ENCODE measurements around the gene RASSF3.
"Not testable (repeated sequence)": the region's sequence is repeated elsewhere in the genome, so short reads cannot be mapped to it uniquely, and the experiment has no call there.

The RASSF3 gene

GRCh38 chr12:64672925-64673409 is 62.7 kb downstream of the RASSF3 start:
- peak; percentile 61 for DNase-seq

GRCh38 chr12:64673490-64674169 is 63.3 kb downstream of the RASSF3 start:
- DNase-seq: peak; percentile 77

- no peak for DNase-seq
Observed at GRCh38 chr12:64674367-64674922, 64.2 kb downstream of the RASSF3 start.

DNA sequence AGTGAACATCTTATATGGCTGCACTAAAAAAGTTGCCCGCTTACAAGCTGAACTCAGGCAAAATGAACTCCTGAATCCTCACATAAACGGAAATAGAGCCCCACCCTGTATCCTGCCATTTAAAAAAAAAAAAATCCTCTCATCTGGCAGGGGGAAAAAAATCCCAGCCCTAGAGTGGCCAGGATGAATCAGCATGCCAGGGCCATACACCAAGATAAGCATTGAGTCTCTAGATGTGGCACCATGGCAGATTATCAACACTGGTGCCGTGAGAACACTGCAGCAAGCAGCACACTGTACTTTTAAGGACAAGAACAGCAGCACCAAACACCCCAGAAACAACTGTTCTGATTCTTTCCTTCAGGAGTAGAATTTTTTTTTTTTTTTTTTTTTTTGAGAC is 65.5 kb downstream of the RASSF3 start:
- no peak for DNase-seq

- no peak for DNase-seq
Observed at GRCh38 chr12:64678248-64678647, 68.0 kb downstream of the RASSF3 start.

DNA sequence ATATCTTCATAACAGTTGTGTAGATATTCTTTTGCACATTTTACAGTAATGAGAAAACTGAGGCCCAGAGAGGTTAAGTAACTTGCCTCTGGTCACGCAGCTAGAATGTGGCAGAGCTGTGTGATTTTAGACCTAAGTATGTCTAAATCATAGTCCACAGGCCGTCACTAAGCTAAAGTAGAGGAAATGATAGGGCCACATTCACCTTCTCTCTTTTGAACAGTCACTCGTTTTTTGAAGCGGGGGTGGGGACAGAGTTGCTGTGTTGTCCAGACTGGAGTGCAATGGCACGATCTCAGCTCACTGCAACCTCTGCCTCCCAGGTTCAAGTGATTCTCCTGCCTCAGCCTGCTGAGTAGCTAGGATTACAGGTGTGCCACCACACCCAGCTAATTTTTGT is 68.5 kb downstream of the RASSF3 start:
- DNase-seq: no peak

- DNase-seq: peak; percentile 42
Observed at GRCh38 chr12:64679487-64680001, 69.2 kb downstream of the RASSF3 start.

DNA sequence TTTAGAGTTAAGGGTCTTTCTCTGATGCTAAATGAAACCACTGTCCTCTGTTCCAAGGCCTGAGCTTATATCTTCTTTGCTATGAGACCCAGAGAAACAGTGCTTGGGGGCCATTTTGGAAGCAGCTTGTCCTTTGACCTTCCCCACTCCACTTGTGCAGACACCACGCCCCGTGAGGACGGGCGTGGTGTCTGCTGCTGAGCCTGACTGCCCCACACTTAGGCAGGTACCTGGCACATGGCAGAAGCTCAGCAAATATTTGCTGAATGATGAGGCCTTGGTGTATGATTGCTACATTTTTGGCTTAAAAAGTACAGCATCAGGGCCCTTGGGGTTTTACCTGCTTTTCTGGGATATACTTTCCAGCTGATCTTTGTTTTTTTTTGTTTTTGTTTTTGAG is 69.9 kb downstream of the RASSF3 start:
- no peak for DNase-seq

DNA sequence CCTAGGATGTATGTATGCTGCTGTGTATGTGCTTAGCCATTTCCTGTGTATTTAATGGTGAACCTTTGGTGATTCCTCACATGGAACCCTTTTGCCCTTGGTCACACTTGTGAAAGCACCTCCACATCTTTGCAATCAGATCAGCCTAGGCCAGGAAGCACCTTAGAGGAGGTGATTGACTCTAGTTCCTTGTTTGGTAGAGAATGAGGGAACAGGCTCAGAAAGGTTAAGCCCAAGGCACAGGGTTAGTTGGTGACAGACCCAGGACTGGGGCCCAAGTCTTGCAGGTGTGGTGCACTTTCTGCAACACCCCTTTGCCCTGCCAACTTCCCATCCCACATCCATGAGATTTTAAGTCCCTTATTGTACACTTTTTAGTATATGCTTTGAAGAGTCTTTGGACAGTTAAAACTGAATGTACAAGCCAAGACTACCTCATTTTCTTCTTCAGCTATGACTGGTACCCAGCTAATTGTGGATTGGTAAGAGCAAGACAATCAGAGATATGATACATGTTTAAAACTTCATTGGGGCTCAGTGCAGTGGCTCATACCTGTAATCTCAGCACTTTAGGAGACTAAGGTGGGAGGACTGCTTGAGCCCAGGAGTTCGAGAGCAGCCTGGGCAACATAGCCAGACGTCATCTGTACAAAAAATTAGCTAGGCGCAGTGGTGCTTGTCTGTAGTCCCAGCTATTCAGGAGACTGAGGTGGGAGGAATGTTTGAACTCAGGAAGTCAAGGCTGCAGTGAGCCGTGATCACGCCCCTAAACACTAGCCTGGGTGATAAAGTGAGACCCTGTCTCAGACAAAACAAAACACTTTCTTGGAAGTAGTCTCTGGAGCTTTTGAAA is 71.1 kb downstream of the RASSF3 start:
- DNase-seq: no peak

- DNase-seq: peak; percentile 53
Observed at GRCh38 chr12:64682572-64683277, 72.4 kb downstream of the RASSF3 start.

DNA sequence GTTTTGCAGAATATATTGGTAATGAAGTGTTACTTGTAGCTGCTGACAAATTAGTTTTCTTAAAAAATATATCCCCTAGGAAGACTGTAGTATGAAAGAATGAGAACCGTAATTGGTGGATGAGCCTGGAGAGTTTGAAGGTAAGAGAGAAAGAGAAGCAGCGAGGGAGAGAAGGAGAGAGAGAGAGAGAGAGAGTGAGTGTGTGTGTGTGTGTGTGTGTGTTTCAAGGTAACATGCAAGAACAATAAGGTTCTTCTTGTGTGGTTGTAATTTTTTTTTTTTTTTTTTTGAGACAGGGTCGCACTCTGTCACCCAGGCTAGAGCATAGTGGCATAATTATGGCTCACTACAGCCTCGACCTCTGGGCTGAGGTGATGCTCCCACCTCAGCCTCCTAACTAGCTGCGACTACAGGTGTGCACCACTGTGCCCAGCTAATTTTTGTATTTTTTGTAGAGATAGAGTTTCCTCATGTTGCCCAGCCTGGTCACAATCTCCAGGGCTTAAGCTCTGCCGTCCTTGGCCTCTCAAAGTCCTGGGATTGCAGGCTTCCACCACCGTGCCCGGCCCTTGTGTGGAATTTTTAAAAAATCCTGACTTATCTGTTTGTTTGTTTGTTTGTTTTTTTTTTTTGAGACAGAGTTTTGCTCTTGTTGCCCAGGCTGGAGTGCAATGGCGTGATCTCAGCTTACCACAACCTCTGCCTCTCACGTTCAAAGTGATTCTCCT is 73.7 kb downstream of the RASSF3 start:
- no peak for DNase-seq

DNA sequence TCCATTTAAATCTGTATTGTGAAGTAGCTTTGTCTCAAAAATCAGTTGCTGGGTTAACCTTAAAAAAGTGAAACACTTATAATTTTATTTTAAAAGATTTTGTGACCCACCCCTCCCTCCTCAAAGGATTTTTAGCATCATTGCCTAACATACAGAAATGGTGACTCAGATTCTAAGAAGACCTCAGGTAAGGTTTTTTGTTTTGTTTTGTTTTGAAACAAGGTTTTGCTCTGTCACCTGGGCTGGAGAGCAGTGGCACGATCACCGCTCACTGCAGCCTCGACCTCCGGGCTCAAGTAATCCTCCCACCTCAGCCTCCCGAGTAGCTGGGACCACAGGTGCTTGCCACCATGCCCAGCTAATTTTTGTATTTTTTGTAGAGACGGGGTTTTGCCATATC is 74.8 kb downstream of the RASSF3 start:
- DNase-seq: no peak

- no peak for DNase-seq
Observed at GRCh38 chr12:64685605-64686004, 75.3 kb downstream of the RASSF3 start.

- peak; percentile 34 for DNase-seq
Observed at GRCh38 chr12:64687816-64688215, 77.5 kb downstream of the RASSF3 start.

GRCh38 chr12:64688219-64688618 is 77.9 kb downstream of the RASSF3 start:
- no peak for DNase-seq

DNA sequence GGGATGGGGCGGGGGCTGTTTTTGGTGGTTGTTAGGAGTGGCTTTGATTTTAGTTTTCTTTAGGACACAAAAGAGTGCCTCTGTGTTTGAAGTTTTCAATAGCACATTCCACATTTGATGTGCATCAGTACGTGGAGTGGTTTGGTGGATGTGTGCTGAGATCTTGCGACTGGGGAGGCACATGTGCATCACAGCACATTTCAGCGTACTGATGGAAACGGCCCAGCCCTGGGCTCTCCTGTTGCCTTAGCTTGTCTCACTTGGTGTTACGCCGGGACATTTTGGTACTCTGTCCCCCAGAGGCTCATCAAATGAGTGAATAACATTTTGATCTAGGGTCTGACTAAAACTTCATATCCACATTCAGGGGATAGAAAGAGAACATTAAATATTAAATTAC is 78.4 kb downstream of the RASSF3 start:
- DNase-seq: no peak

DNA sequence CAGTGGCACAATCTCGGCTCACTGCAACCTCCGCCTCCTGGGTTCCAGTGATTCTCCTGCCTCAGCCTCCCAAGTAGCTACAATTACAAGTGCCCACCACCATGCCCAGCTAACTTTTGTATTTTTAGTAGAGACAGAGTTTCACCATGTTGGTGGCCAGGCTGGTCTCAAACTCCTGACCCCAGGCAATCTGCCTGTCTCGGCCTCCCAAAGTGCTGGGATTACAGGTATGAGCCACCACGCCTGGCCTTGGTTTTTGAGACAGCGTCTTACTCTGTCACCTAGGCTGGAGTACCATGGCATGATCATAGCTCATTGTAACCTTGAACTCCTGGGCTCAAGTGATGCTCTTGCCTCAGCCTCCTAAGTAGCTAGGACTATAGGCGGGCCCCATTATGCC is 79.9 kb downstream of the RASSF3 start:
- DNase-seq: not testable (repeated sequence)

DNA sequence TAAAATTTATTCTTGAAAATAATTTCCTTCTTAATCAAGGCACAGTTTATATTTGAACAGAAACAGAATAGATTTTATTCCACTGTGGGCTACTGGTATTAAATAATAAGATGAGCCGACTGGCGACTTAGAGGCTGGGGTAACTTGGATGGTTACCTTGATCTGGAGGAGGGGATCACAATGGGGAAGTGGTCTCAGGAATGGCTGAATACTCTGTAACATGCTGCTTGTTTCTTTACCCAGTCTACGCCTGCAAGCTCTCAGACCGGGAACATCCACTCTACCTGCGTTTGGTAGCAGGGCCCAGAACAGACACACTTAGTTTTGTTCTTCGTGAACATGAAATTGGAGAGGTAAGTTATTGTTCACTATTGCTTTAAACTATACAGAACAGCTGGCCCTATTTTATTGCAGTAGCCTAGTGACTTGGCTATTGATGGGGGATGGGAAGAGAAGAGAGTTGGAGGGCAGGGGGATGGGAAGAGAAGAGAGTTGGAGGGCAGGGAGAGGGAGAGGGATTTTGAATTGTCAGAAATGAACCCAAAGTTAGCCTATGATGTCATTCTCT is 81.0 kb downstream of the RASSF3 start:
- DNase-seq: no peak

GRCh38 chr12:64691795-64692583 is 81.7 kb downstream of the RASSF3 start:
- peak; percentile 17 for DNase-seq

GRCh38 chr12:64694130-64695040 is 84.1 kb downstream of the RASSF3 start:
- DNase-seq: peak; percentile 13

Data from fibroblast of upper back skin (primary cell).